DND-41 (cell line): ENCODE data around the gene ZXDC.

Experiments
- ATAC-seq: fragments of 200-7000 bp; cut with Tn5 transposase; 3 replicates; pipeline ENCODE4 v1.9.1; 2021; ENCODE audit warnings: low read depth; ENCODE audit not compliant: insufficient read depth
- DNase-seq: peaks from one replicate; pipeline ENCODE4 v3.0.0-alpha.2; 2020
- H2AFZ ChIP-seq: 2 replicates; pipeline ENCODE4 v1.6.0; 2012; ENCODE audit warnings: low read depth, low read length
- H3K27ac ChIP-seq: 2 replicates; pipeline ENCODE4 v1.5.1; 2012; ENCODE audit warnings: low read length, inconsistent platforms
- H3K27me3 ChIP-seq: fragments of 200-600 bp; sonication (generic); 2 replicates; pipeline ENCODE4 v1.6.0; 2012; ENCODE audit warnings: low read length, mild to moderate bottlenecking, inconsistent platforms; ENCODE audit not compliant: insufficient read depth, poor library complexity
- H3K36me3 ChIP-seq: 2 replicates; pipeline ENCODE4 v1.5.1; 2012; ENCODE audit warnings: low read length, inconsistent platforms; ENCODE audit not compliant: insufficient read depth
- H3K4me1 ChIP-seq: 2 replicates; pipeline ENCODE4 v1.5.1; 2012; ENCODE audit warnings: mild to moderate bottlenecking, low read length; ENCODE audit not compliant: insufficient read depth
- H3K4me2 ChIP-seq: 2 replicates; pipeline ENCODE4 v1.6.0; 2012; ENCODE audit warnings: mild to moderate bottlenecking, moderate library complexity, low read length, inconsistent platforms; ENCODE audit not compliant: insufficient read depth
- H3K4me3 ChIP-seq, 2 experiments: fragments of 200-600 bp in 1 of 2; shearing (Covaris generic) in 1 of 2; 2 replicates each; pipeline ENCODE4 v1.5.1; 2012 to 2016; ENCODE audit warnings: inconsistent platforms in 2 of 2, low read length in 2 of 2, mild to moderate bottlenecking in 2 of 2, low read depth in 1 of 2, moderate library complexity in 1 of 2
- H3K79me2 ChIP-seq: 2 replicates; pipeline ENCODE4 v1.6.0; 2012; ENCODE audit warnings: low read length, inconsistent platforms; ENCODE audit not compliant: insufficient read depth
- H3K9ac ChIP-seq: 2 replicates; pipeline ENCODE4 v1.6.0; 2012; ENCODE audit warnings: low read depth, mild to moderate bottlenecking, inconsistent platforms, low read length, moderate library complexity
- H3K9me3 ChIP-seq: 2 replicates; pipeline ENCODE4 v1.5.1; 2012; ENCODE audit warnings: low read length, moderate library complexity, mild to moderate bottlenecking, inconsistent platforms; ENCODE audit not compliant: insufficient read depth, severe bottlenecking
- H4K20me1 ChIP-seq: 2 replicates; pipeline ENCODE4 v1.6.0; 2012; ENCODE audit warnings: low read length; ENCODE audit not compliant: insufficient read depth
- CTCF ChIP-seq: IDR thresholded peaks from 2 replicates; pipeline ENCODE4 v1.5.1; 2012; ENCODE audit warnings: borderline replicate concordance, low read length, moderate library complexity, mild to moderate bottlenecking; ENCODE audit not compliant: poor library complexity, severe bottlenecking; ENCODE audit errors: extremely low read depth
- EZH2 ChIP-seq: IDR thresholded peaks from 3 replicates; pipeline ENCODE4 v1.6.1; 2012; ENCODE audit warnings: borderline replicate concordance, low read depth, mild to moderate bottlenecking, moderate library complexity, low read length, inconsistent platforms; ENCODE audit not compliant: severe bottlenecking

The ZXDC gene

GRCh38 chr3:126398423-126399350 is 77.0 kb downstream of the ZXDC start:
- Histone ChIP-seq H3K79me2 (no peaks in the 10 kb centered on the region), H3K4me1 (no peaks in the 10 kb centered on the region), H3K9me3 (no peaks in the 10 kb centered on the region), H3K36me3 (no peaks in the 10 kb centered on the region), H3K27me3 (peaks cover 6% of the 10 kb centered on the region), H3K4me2 (no peak overlapping the region), H3K27ac (no peak overlapping the region), H3K4me3 (no peak overlapping the region), H4K20me1 (no peaks in the 10 kb centered on the region), H2AFZ (no peak overlapping the region), H3K9ac (no peak overlapping the region)
- no peak for DNase-seq
- TF ChIP-seq EZH2 = no peak
- no peak for TF ChIP-seq CTCF
- no peak for ATAC-seq

- DNase-seq = no peak
- no peaks in the 10 kb centered on the region for H3K4me1 ChIP-seq
- H3K4me2 ChIP-seq = no peak overlapping the region
- no peak overlapping the region for H2AFZ ChIP-seq
- no peaks in the 10 kb centered on the region for H3K9me3 ChIP-seq
- no peaks in the 10 kb centered on the region for H3K79me2 ChIP-seq
- H3K4me3 ChIP-seq = no peak overlapping the region
- no peak overlapping the region for H3K27ac ChIP-seq
- no peaks in the 10 kb centered on the region for H3K36me3 ChIP-seq
- no peak for TF ChIP-seq EZH2
- no peak for TF ChIP-seq CTCF
- H3K9ac ChIP-seq = no peak overlapping the region
- ATAC-seq = no peak
- H3K27me3 ChIP-seq = peaks cover 10% of the 10 kb centered on the region
- no peaks in the 10 kb centered on the region for H4K20me1 ChIP-seq
Observed at GRCh38 chr3:126397610-126398422, 77.9 kb downstream of the ZXDC start.

- Histone ChIP-seq H4K20me1 (no peaks in the 10 kb centered on the region), H3K4me1 (no peaks in the 10 kb centered on the region), H3K79me2 (no peaks in the 10 kb centered on the region), H3K27ac (no peak overlapping the region), H3K9ac (no peak overlapping the region), H3K36me3 (no peaks in the 10 kb centered on the region), H3K4me2 (no peak overlapping the region), H3K27me3 (peaks cover 13% of the 10 kb centered on the region), H3K9me3 (no peaks in the 10 kb centered on the region), H3K4me3 (no peak overlapping the region), H2AFZ (no peak overlapping the region)
- ATAC-seq = no peak
- no peak for DNase-seq
- TF ChIP-seq CTCF = no peak
- TF ChIP-seq EZH2 = no peak
Observed at GRCh38 chr3:126396536-126396935, 79.2 kb downstream of the ZXDC start.
